ENCODE results near the gene RARA. TPM values are rescaled to one million over a fixed set of nuclear protein-coding genes. Genes with fewer than 3 reads are reported as not detected.

RARA gene
- total RNA-seq, 4 donors from 2014 or later = 26.7 to 61.5 (median 35.9) TPM

DNA sequence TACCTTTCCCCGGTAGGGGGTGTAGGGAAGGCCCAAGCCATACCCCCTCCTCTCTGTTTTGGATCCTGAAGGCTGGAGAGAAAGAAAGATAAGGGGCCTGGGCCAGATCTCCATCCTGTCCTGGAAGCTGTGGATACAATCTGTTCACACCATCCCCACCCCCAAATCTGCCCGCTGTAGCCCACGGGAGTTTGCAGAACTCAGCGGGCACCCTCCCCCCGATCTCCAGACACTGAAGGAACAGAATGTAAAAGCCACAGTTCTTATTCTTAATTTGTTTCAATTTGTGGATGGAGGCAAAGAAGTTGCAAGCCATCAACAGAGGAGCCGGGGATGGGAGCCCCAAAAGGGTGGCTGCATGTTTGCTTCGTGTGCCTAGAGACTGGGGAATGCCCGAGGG is 28.4 kb downstream of the RARA start:
- TF ChIP-seq, protein P1, sequence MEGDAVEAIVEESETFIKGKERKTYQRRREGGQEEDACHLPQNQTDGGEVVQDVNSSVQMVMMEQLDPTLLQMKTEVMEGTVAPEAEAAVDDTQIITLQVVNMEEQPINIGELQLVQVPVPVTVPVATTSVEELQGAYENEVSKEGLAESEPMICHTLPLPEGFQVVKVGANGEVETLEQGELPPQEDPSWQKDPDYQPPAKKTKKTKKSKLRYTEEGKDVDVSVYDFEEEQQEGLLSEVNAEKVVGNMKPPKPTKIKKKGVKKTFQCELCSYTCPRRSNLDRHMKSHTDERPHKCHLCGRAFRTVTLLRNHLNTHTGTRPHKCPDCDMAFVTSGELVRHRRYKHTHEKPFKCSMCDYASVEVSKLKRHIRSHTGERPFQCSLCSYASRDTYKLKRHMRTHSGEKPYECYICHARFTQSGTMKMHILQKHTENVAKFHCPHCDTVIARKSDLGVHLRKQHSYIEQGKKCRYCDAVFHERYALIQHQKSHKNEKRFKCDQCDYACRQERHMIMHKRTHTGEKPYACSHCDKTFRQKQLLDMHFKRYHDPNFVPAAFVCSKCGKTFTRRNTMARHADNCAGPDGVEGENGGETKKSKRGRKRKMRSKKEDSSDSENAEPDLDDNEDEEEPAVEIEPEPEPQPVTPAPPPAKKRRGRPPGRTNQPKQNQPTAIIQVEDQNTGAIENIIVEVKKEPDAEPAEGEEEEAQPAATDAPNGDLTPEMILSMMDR (IDR thresholded peaks at IDR 0.05) = no peak
- no peak for DNase-seq (ENCODE audit: low spot score)
- ATAC-seq (ENCODE audit: low FRiP score) = no peak

DNA sequence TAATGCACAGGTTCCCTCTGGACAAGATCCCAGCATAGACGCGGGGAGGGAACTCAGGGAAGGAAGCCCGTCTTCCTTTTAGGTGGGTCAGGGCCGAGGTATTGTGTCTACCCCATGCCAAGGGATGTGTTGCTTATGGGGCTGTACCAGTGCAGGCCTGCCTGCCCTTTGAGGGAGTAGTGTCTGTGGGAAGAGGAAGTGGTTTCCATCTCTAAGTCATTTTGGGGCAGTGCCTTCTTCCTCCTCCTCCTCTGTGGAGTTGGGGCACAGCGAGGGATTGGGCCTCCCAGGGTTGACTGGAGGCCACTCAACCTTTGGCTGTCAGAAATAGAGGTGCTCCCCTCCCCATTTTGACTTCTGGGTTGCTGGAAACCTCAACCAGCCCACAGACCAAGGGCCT is 29.1 kb downstream of the RARA start:
- no peak for DNase-seq (ENCODE audit: low spot score)
- no peak for ATAC-seq (ENCODE audit: low FRiP score)

DNA sequence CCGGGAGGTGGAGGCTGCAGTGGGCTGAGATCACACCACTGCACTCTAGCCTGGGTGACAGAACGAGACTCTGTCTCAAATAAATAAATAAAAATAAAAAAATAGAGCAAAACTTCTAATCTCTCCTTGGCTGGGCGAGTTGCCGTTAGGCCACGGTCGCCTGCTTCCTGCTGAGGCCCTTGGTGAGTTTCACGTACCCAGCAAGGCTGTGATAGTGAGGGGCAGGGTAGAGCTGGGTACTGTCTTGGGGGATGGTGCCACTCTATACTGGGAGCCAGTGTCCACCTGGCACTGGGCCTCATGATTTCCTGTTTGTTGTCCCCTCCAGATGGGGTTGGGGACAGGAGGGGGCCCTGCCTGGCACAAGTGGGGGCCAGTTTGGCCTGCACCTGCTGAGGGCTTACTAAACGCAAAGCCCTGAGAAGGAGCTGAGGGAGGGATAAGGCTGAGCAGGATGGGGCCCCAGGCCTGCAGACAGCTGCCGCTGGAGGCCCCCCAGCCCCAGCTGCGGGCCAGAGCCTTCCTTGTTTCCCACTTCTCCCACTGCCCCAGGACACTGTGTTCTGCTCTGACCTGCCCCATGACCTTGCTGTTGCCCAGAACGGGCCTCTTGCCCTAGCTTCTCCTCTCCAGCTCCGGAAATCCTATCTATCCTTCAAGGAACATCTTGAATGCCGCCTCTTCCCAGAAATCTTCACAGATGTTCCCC is 30.1 kb downstream of the RARA start:
- TF ChIP-seq, protein P1 (IDR thresholded peaks at IDR 0.05) = no peak
- no peak for DNase-seq (ENCODE audit: low spot score)
- no peak for ATAC-seq (ENCODE audit: low FRiP score)

More for the DNA sequence above, 29.1 kb downstream of the RARA start:
- TF ChIP-seq, protein P1 (IDR thresholded peaks at IDR 0.05) = no peak

DNA sequence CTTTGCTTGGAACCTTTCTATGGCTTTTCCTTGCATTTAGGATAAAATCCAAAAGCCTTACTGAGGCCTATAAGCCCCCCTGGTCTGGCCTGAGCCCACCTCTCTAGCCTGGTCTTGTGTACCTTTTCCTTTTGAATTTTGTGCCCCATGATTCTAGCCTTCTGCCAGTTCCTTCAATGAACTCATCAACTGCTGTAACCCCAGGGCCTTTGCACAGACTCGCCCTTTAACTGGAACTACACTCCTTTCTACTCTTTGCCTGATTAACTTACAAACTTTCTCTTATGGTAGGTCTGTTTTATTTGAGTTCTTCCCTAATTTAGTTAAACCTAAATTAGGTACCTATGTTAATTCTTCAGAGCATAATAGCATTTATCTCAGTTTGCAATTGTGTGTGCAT is 31.3 kb downstream of the RARA start:
- DNase-seq (ENCODE audit: low spot score) = no peak
- TF ChIP-seq, protein P1 (IDR thresholded peaks at IDR 0.05) = no peak
- ATAC-seq (ENCODE audit: low FRiP score) = no peak

DNA sequence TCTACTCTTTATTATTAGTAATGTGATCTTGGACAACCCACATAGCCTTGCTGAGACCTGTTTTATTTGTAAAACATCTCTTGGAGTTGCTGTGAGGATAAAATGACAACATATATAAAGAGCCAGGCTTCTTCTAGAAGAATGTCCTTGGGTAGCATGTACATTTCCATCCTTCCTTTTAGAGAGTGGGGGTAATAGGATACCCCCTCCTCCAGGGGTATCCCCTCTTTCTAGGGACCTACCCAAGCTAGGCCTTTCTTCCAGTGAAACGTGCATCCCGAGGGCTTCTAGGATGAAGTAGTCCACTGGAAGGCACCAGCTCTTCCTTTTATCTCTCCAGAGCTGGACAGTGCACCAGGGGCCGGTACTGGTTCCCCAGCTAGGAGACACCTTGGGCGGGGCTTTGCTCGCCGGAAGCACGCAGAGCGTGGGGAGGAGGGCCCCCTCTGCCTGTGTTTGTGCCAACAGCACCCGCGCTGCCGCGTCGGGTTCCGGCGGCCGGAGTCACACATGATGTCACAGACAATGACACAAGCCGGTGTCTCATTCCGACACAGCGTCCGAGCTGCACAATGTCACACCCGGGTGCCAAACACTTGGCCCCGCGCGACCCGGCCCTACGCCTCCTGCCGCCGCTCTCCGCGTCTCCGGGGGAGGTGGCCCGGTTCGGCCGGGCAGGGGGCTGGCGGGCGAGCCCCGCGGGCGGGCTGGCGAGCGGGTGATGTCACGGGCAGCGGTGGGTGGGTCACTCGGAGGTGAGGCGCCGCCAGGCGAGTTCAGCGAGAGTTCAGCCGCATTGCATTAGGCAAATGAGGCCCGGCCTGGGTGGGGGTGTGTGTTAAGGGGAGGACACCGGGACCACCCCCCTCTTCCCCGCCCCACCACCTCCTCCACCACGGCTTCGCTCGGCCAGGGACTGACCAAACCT is 32.2 kb downstream of the RARA start:
- TF ChIP-seq, protein P1 (IDR thresholded peaks at IDR 0.05) = no peak
- ATAC-seq (ENCODE audit: low FRiP score) (peak; percentile 49), DNase-seq (ENCODE audit: low spot score) (peak; percentile 67)

DNA sequence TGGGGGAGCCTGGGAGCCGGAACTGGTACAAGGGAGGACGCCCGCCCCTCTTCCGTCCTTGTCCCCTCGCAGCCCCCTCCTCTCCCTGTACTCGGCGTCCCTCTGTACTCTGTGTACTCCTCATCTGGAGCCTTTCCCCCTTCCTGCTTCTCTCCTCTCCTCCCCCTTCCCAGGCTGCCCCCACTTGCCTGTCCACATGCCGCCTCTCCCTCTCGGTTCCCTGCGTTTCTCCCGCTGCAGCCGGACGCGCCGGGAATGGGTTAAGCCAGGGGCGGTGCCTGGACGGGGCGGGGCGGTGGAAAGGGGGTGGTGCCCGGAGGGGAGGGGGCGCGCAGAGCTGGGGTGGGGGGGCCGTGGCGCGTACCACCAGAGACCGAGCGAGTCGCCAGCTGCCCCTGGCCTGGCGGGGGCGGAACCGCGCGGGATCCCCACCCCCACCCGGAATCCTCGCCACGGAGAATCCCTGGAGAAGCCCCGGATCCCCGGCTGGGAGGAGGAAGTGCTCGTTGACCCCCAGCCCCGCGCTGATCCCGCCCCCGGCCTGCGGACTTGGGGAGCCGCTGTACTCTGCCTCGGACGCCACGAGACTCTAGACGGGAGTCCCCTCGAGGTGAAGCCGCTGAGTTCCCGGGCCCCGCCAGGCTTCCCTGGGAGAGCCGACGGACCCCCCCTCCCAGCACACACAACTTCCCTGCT is 33.0 kb downstream of the RARA start:
- TF ChIP-seq, protein P1 (IDR thresholded peaks at IDR 0.05) = no peak
- DNase-seq (ENCODE audit: low spot score) (no peak), ATAC-seq (ENCODE audit: low FRiP score) (peak; percentile 58)

Data from omental fat pad (tissue), 4 donors.